ENCODE measurements around the gene IQCK. TPM values are rescaled to one million over a fixed set of nuclear protein-coding genes. Genes with fewer than 3 reads are reported as not detected.

Gene IQCK
- total RNA-seq, 2 donors from 2014 or later: 7.5 to 14.4 TPM

- Histone ChIP-seq H3K4me1 (peaks cover 0 to 61% of the 10 kb centered on the region in 2 donors), H3K27me3 (no peaks in the 10 kb centered on the region), H3K36me3 (peaks cover 6% of the 10 kb centered on the region), H3K9me3 (no peaks in the 10 kb centered on the region), H3K4me3 (peak overlapping the region in 1 of 2 donors; percentile 82), H3K27ac (peak overlapping the region; percentile 83 to 90)
- no peak for DNase-seq (ENCODE audit: low spot score)
- no peak for TF ChIP-seq CTCF (IDR thresholded peaks at IDR 0.05)
Observed at GRCh38 chr16:19882186-19882585, 164.1 kb downstream of the IQCK start.

- no peak for TF ChIP-seq CTCF (IDR thresholded peaks at IDR 0.05)
- Histone ChIP-seq H3K27me3 (no peaks in the 10 kb centered on the region), H3K4me1 (peaks cover 0 to 56% of the 10 kb centered on the region in 2 donors), H3K36me3 (peaks cover 6% of the 10 kb centered on the region), H3K4me3 (peak overlapping the region; percentile 72 to 82), H3K27ac (peak overlapping the region; percentile 83 to 90), H3K9me3 (no peaks in the 10 kb centered on the region)
- no peak for DNase-seq (ENCODE audit: low spot score)
Observed at GRCh38 chr16:19882646-19883045, 164.6 kb downstream of the IQCK start.

- peak; percentile 63 for DNase-seq (ENCODE audit: low spot score)
- no peaks in the 10 kb centered on the region for H3K27me3 ChIP-seq
- H3K9me3 ChIP-seq: no peaks in the 10 kb centered on the region
- peaks cover 0 to 50% of the 10 kb centered on the region in 2 donors for H3K4me1 ChIP-seq
- H3K4me3 ChIP-seq: peak overlapping the region; percentile 72 to 82
- peaks cover 6% of the 10 kb centered on the region for H3K36me3 ChIP-seq
- H3K27ac ChIP-seq: peak overlapping the region; percentile 83 to 90
- TF ChIP-seq CTCF (IDR thresholded peaks at IDR 0.05): no peak
Observed at GRCh38 chr16:19883296-19883965, 165.4 kb downstream of the IQCK start.

- peak overlapping the region; percentile 83 to 90 for H3K27ac ChIP-seq
- H3K9me3 ChIP-seq: no peaks in the 10 kb centered on the region
- peaks cover 0 to 44% of the 10 kb centered on the region in 2 donors for H3K4me1 ChIP-seq
- H3K36me3 ChIP-seq: peaks cover 6% of the 10 kb centered on the region
- no peak for TF ChIP-seq CTCF (IDR thresholded peaks at IDR 0.05)
- no peak for DNase-seq (ENCODE audit: low spot score)
- no peaks in the 10 kb centered on the region for H3K27me3 ChIP-seq
- H3K4me3 ChIP-seq: peak overlapping the region; percentile 72 to 82
Observed at GRCh38 chr16:19883966-19884485, 166.0 kb downstream of the IQCK start.

GRCh38 chr16:19884611-19885450 lies 166.8 kb downstream of the IQCK start, which contains the start of gene GPRC5B:
Gene GPRC5B, minus strand, starts transcription at chr16:19884848. Its CDS starts 12,003 bp downstream, at chr16:19872845.
- H3K4me1 ChIP-seq: peaks cover 0 to 36% of the 10 kb centered on the region in 2 donors
- H3K36me3 ChIP-seq: peaks cover 6% of the 10 kb centered on the region
- peak within 1 kb of the TSS; percentile 83 to 90 for H3K27ac ChIP-seq
- no peak for DNase-seq (ENCODE audit: low spot score)
- TF ChIP-seq CTCF (IDR thresholded peaks at IDR 0.05): no peak
- peak within 1 kb of the TSS; percentile 72 to 82 for H3K4me3 ChIP-seq
- no peaks in the 10 kb centered on the region for H3K27me3 ChIP-seq
- no peaks in the 10 kb centered on the region for H3K9me3 ChIP-seq

Measured in right atrium auricular region (tissue), 2 donors.